A673 (cell line): ENCODE data around the gene MSANTD2. TPM values are rescaled to one million over a fixed set of nuclear protein-coding genes. Genes with fewer than 3 reads are reported as not detected.

Experiments used
- BruUV-seq: library from RNA; stranded (reverse); fragments of 400-500 nt; replicated peaks from 2 replicates; lab custom pipeline; 2021; lab: Mats Ljungman, UMichigan
- CTCF ChIA-PET: fragments of 300-600 bp; sonication (Branson Sonifier 250); formaldehyde crosslinking; loops from one replicate; lab custom pipeline; 2022; ENCODE audit warnings: antibody characterized with exemption; lab: Charles Lee
- POLR2A ChIA-PET: fragments of 300-600 bp; sonication (Branson Sonifier 250); formaldehyde crosslinking; loops from one replicate; lab custom pipeline; 2022; ENCODE audit warnings: antibody characterized with exemption; ENCODE audit not compliant: low non-redundant PET; lab: Charles Lee
- DNase-seq: peaks from one replicate; pipeline ENCODE4 v3.0.0-alpha.2; 2015; ENCODE audit warnings: low spot score
- H3K27ac ChIP-seq: fragments of 200-600 bp; sonication (generic); 2 replicates; pipeline ENCODE4 v1.5.1; 2016; ENCODE audit warnings: mixed run types, low read depth, mild to moderate bottlenecking, mixed read lengths, antibody characterized with exemption, low read length; ENCODE audit not compliant: poor library complexity, severe bottlenecking
- H3K27me3 ChIP-seq: fragments of 200-600 bp; sonication (generic); replicated peaks from 2 replicates; pipeline ENCODE4 v1.6.1; 2017; ENCODE audit warnings: mixed run types, low read depth, mild to moderate bottlenecking, mixed read lengths, antibody characterized with exemption, low read length; ENCODE audit not compliant: insufficient read depth, poor library complexity
- H3K36me3 ChIP-seq: fragments of 200-600 bp; sonication (generic); 2 replicates; pipeline ENCODE4 v1.6.1; 2016; ENCODE audit warnings: mixed run types, mild to moderate bottlenecking, mixed read lengths, antibody characterized with exemption, low read length; ENCODE audit not compliant: insufficient read depth, poor library complexity, severe bottlenecking
- H3K4me1 ChIP-seq: fragments of 200-600 bp; sonication (generic); 2 replicates; pipeline ENCODE4 v1.6.1; 2017; ENCODE audit warnings: mixed run types, mild to moderate bottlenecking, mixed read lengths, antibody characterized with exemption, low read length; ENCODE audit not compliant: insufficient read depth, poor library complexity, severe bottlenecking
- H3K4me3 ChIP-seq: fragments of 200-600 bp; sonication (generic); 2 replicates; pipeline ENCODE4 v1.5.1; 2016; ENCODE audit warnings: low read depth, mixed run types, mild to moderate bottlenecking, mixed read lengths, low read length; ENCODE audit not compliant: poor library complexity, severe bottlenecking
- H3K9me3 ChIP-seq: fragments of 200-600 bp; sonication (generic); 2 replicates; pipeline ENCODE4 v1.6.1; 2016; ENCODE audit warnings: mixed run types, low read depth, mild to moderate bottlenecking, mixed read lengths, antibody characterized with exemption, low read length; ENCODE audit not compliant: poor library complexity, severe bottlenecking
- EZH2 ChIP-seq: fragments of 200-600 bp; sonication (generic); IDR thresholded peaks from 2 replicates; pipeline ENCODE4 v1.6.1; 2017; ENCODE audit warnings: borderline replicate concordance, low read depth, mild to moderate bottlenecking, mixed read lengths, antibody characterized with exemption, low read length; ENCODE audit not compliant: poor library complexity, severe bottlenecking
- intact Hi-C: fragments of 100-400 bp; cut with micrococcal nuclease; formaldehyde crosslinking; loops from one replicate; pipeline ENCODE4 v1.10.0; 2022; ENCODE audit not compliant: unreplicated experiment
- total RNA-seq: library from RNA; stranded (reverse); gene quantifications from 2 replicates; pipeline ENCODE4 v1.2.3, GENCODE V29; 2021
- TF ChIP-seq, protein P1 (sequence below): fragments of 300-800, 200-600 bp; sonication (generic); conservative IDR thresholded peaks from 2 replicates; pipeline ENCODE4 v1.5.1; 2017; ENCODE audit warnings: low read depth, mild to moderate bottlenecking, antibody characterized with exemption, low read length, moderate library complexity, mixed read lengths

MSANTD2 gene
- total RNA-seq, 1 experiment from 2014 or later: 33.3 TPM

GRCh38 chr11:124838805-124839127 is 38.6 kb upstream of the MSANTD2 start:
- Histone ChIP-seq H3K27ac (no peak overlapping the region), H3K9me3 (no peaks in the 10 kb centered on the region), H3K36me3 (no peaks in the 10 kb centered on the region), H3K27me3 (peaks cover 56% of the 10 kb centered on the region), H3K4me1 (peaks cover 23% of the 10 kb centered on the region), H3K4me3 (peak overlapping the region; percentile 38)
- no peak for DNase-seq
- intact Hi-C loops: loop anchor here (5.0 kb wide), 1 partner anchor 421 kb away; no protein-coding TSS in a partner anchor
- TF ChIP-seq, protein P1, sequence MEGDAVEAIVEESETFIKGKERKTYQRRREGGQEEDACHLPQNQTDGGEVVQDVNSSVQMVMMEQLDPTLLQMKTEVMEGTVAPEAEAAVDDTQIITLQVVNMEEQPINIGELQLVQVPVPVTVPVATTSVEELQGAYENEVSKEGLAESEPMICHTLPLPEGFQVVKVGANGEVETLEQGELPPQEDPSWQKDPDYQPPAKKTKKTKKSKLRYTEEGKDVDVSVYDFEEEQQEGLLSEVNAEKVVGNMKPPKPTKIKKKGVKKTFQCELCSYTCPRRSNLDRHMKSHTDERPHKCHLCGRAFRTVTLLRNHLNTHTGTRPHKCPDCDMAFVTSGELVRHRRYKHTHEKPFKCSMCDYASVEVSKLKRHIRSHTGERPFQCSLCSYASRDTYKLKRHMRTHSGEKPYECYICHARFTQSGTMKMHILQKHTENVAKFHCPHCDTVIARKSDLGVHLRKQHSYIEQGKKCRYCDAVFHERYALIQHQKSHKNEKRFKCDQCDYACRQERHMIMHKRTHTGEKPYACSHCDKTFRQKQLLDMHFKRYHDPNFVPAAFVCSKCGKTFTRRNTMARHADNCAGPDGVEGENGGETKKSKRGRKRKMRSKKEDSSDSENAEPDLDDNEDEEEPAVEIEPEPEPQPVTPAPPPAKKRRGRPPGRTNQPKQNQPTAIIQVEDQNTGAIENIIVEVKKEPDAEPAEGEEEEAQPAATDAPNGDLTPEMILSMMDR: no peak
- TF ChIP-seq EZH2: no peak
- ChIA-PET CTCF (interaction anchor here (1.3 kb wide), 1 partner anchor 40 kb away, joined by 3 read pairs; no protein-coding TSS in a partner anchor), POLR2A (no interaction called here)
- no TSS peak for BruUV-seq

GRCh38 chr11:124837491-124837856 is 37.3 kb upstream of the MSANTD2 start:
- Histone ChIP-seq H3K36me3 (no peaks in the 10 kb centered on the region), H3K4me3 (no peak overlapping the region), H3K9me3 (no peaks in the 10 kb centered on the region), H3K4me1 (peaks cover 13% of the 10 kb centered on the region), H3K27ac (no peak overlapping the region), H3K27me3 (peaks cover 49% of the 10 kb centered on the region)
- intact Hi-C loops: loop anchor here (1.0 to 5.0 kb wide), 5 partner anchors 29 to 420 kb away; partner anchors contain the start of gene ESAM
- POLR2A ChIA-PET: no interaction called here
- TF ChIP-seq EZH2: no peak
- TF ChIP-seq, protein P1: peak; percentile 67
- CTCF ChIA-PET: interaction anchor here (0.6 to 2.1 kb wide), 9 partner anchors 14 to 195 kb away, joined by 3 to 16 read pairs (median 4); no protein-coding TSS in a partner anchor
- peak; percentile 92 for DNase-seq
- no TSS peak for BruUV-seq

GRCh38 chr11:124835918-124836317 is 35.7 kb upstream of the MSANTD2 start:
- Histone ChIP-seq H3K9me3 (no peaks in the 10 kb centered on the region), H3K4me1 (peaks cover 12% of the 10 kb centered on the region), H3K27ac (no peak overlapping the region), H3K27me3 (peaks cover 33% of the 10 kb centered on the region), H3K4me3 (no peak overlapping the region), H3K36me3 (no peaks in the 10 kb centered on the region)
- no TSS peak for BruUV-seq
- ChIA-PET POLR2A (no interaction called here), CTCF (interaction anchor here (0.6 to 2.1 kb wide), 6 partner anchors 30 to 419 kb away, joined by 3 to 16 read pairs (median 8); partner anchors contain the start of genes SIAE and SPA17)
- intact Hi-C loops: loop anchor here (2.0 to 5.0 kb wide), 2 partner anchors 73 to 419 kb away; partner anchors contain the start of gene ESAM
- TF ChIP-seq EZH2: no peak
- TF ChIP-seq, protein P1: no peak
- DNase-seq: no peak
